Type B pancreatic cell (in vitro differentiated cells): ENCODE data around the gene S100B. TPM values are rescaled to one million over a fixed set of nuclear protein-coding genes. Genes with fewer than 3 reads are reported as not detected.

Experiments used
- DNase-seq: peaks from one replicate; pipeline ENCODE4 v3.0.0; 2021; ENCODE audit warnings: mixed read lengths; ENCODE audit not compliant: unreplicated experiment; ENCODE audit errors: extremely low spot score
- H3K27ac Mint-ChIP-seq: 2 replicates; pipeline ENCODE4 v1.8.0; 2021; ENCODE audit warnings: mild to moderate bottlenecking, mixed read lengths
- H3K27me3 Mint-ChIP-seq: 2 replicates; pipeline ENCODE4 v1.8.0; 2021; ENCODE audit warnings: mixed read lengths
- H3K36me3 Mint-ChIP-seq: 2 replicates; pipeline ENCODE4 v1.8.0; 2021; ENCODE audit warnings: mixed read lengths
- H3K4me1 Mint-ChIP-seq: one replicate; pipeline ENCODE4 v1.8.0; 2021; ENCODE audit warnings: mixed read lengths; ENCODE audit not compliant: unreplicated experiment
- H3K4me3 Mint-ChIP-seq: 2 replicates; pipeline ENCODE4 v1.8.0; 2021; ENCODE audit warnings: mild to moderate bottlenecking, mixed read lengths
- H3K9me3 Mint-ChIP-seq: 2 replicates; pipeline ENCODE4 v1.8.0; 2021; ENCODE audit warnings: mixed read lengths
- CTCF ChIP-seq: fragments of 200-600 bp; sonication (generic); conservative IDR thresholded peaks from 2 replicates; pipeline ENCODE4 v1.5.0; 2021; ENCODE audit warnings: antibody characterized with exemption, mild to moderate bottlenecking
- total RNA-seq: library from RNA; stranded (reverse); gene quantifications from 2 replicates; pipeline ENCODE4 v1.2.1, GENCODE V29; 2021; ENCODE audit warnings: low replicate concordance

S100B gene
- total RNA-seq, 1 donor from 2014 or later: 5.5 TPM

GRCh38 chr21:46570631-46571030 is 34.3 kb downstream of the S100B start:
- no peaks in the 10 kb centered on the region for H3K9me3 Mint-ChIP-seq
- no peak overlapping the region for H3K27ac Mint-ChIP-seq
- H3K4me3 Mint-ChIP-seq: no peak overlapping the region
- TF ChIP-seq CTCF: no peak
- H3K4me1 Mint-ChIP-seq: no peaks in the 10 kb centered on the region
- H3K27me3 Mint-ChIP-seq: no peaks in the 10 kb centered on the region
- DNase-seq: no peak
- H3K36me3 Mint-ChIP-seq: peaks cover 37% of the 10 kb centered on the region

GRCh38 chr21:46570119-46570518 is 34.8 kb downstream of the S100B start:
- no peaks in the 10 kb centered on the region for H3K9me3 Mint-ChIP-seq
- DNase-seq: no peak

GRCh38 chr21:46569081-46569480 is 35.8 kb downstream of the S100B start:
- H3K36me3 Mint-ChIP-seq: peaks cover 37% of the 10 kb centered on the region
- no peaks in the 10 kb centered on the region for H3K9me3 Mint-ChIP-seq
- H3K27ac Mint-ChIP-seq: no peak overlapping the region
- no peaks in the 10 kb centered on the region for H3K4me1 Mint-ChIP-seq
- no peaks in the 10 kb centered on the region for H3K27me3 Mint-ChIP-seq
- TF ChIP-seq CTCF: no peak
- DNase-seq: no peak
- no peak overlapping the region for H3K4me3 Mint-ChIP-seq

More at GRCh38 chr21:46570119-46570518, 34.8 kb downstream of the S100B start:
- Mint-ChIP-seq H3K4me1 (no peaks in the 10 kb centered on the region), H3K27me3 (no peaks in the 10 kb centered on the region), H3K4me3 (no peak overlapping the region), H3K36me3 (peaks cover 37% of the 10 kb centered on the region), H3K27ac (no peak overlapping the region)
- no peak for TF ChIP-seq CTCF

GRCh38 chr21:46568562-46568961 is 36.3 kb downstream of the S100B start:
- H3K27me3 Mint-ChIP-seq: no peaks in the 10 kb centered on the region
- no peak overlapping the region for H3K4me3 Mint-ChIP-seq
- no peaks in the 10 kb centered on the region for H3K9me3 Mint-ChIP-seq
- no peaks in the 10 kb centered on the region for H3K4me1 Mint-ChIP-seq
- H3K27ac Mint-ChIP-seq: no peak overlapping the region
- DNase-seq: no peak
- peaks cover 33% of the 10 kb centered on the region for H3K36me3 Mint-ChIP-seq
- no peak for TF ChIP-seq CTCF

- peaks cover 27% of the 10 kb centered on the region for H3K36me3 Mint-ChIP-seq
- no peak for DNase-seq
- H3K9me3 Mint-ChIP-seq: no peaks in the 10 kb centered on the region
- H3K4me1 Mint-ChIP-seq: no peaks in the 10 kb centered on the region
- no peak overlapping the region for H3K27ac Mint-ChIP-seq
- H3K4me3 Mint-ChIP-seq: no peak overlapping the region
- no peaks in the 10 kb centered on the region for H3K27me3 Mint-ChIP-seq
- TF ChIP-seq CTCF: no peak
Observed at GRCh38 chr21:46567348-46567747, 37.5 kb downstream of the S100B start.

- H3K27ac Mint-ChIP-seq: no peak overlapping the region
- H3K9me3 Mint-ChIP-seq: no peaks in the 10 kb centered on the region
Observed at GRCh38 chr21:46564391-46564790, 40.5 kb downstream of the S100B start.

More at GRCh38 chr21:46564391-46564790, 40.5 kb downstream of the S100B start:
- Mint-ChIP-seq H3K4me3 (no peak overlapping the region), H3K27me3 (no peaks in the 10 kb centered on the region), H3K36me3 (peaks cover 15% of the 10 kb centered on the region), H3K4me1 (no peaks in the 10 kb centered on the region)
- no peak for DNase-seq
- no peak for TF ChIP-seq CTCF
